A673 (cell line): ENCODE results near the gene FAM13A.

Experiments used
- EZH2 ChIP-seq: fragments of 200-600 bp; sonication (generic); IDR thresholded peaks from 2 replicates; pipeline ENCODE4 v1.6.1; 2017; ENCODE audit warnings: borderline replicate concordance, low read depth, mild to moderate bottlenecking, mixed read lengths, antibody characterized with exemption, low read length; ENCODE audit not compliant: poor library complexity, severe bottlenecking
- TF ChIP-seq, protein P1 (sequence below): fragments of 300-800, 200-600 bp; sonication (generic); conservative IDR thresholded peaks from 2 replicates; pipeline ENCODE4 v1.5.1; 2017; ENCODE audit warnings: low read depth, mild to moderate bottlenecking, antibody characterized with exemption, low read length, moderate library complexity, mixed read lengths

DNA sequence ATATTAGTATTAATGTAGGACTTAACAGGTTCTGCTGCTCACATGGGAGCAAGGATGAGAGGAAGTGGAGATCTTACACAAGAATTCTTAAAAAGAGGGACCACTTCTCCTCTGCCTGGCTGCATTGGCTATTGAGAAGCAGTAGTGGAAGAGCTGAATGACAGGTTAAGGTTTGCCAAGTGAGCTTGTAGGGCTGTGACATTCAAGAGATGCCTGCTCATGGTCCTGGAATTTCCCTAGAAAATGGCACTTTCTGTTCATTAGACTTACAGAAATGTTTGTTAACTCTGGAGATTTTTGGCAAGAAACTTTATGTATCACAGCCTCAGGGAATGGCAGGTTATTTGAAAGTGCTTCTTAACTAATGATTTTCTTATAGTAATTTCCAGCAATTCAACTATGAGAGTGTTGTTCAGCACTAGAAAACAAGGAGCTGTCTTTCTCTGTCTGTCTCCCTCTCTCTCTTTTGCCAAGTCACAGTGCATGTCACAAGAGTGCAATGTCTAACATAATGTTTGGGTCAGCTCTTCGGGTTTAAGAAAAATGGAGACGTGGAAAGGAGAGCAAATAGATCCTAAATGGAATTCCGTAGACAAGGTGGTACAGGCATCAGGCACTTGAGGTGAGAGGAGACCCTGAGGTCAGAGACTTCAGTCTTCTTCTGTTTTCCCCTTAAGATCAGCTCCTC lies 351.0 kb downstream of the FAM13A start:
- TF ChIP-seq, protein P1, sequence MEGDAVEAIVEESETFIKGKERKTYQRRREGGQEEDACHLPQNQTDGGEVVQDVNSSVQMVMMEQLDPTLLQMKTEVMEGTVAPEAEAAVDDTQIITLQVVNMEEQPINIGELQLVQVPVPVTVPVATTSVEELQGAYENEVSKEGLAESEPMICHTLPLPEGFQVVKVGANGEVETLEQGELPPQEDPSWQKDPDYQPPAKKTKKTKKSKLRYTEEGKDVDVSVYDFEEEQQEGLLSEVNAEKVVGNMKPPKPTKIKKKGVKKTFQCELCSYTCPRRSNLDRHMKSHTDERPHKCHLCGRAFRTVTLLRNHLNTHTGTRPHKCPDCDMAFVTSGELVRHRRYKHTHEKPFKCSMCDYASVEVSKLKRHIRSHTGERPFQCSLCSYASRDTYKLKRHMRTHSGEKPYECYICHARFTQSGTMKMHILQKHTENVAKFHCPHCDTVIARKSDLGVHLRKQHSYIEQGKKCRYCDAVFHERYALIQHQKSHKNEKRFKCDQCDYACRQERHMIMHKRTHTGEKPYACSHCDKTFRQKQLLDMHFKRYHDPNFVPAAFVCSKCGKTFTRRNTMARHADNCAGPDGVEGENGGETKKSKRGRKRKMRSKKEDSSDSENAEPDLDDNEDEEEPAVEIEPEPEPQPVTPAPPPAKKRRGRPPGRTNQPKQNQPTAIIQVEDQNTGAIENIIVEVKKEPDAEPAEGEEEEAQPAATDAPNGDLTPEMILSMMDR, result no peak
- TF ChIP-seq EZH2, result no peak
